HCT116 (cell line): ENCODE measurements around the gene CERS6. TPM values are rescaled to one million over a fixed set of nuclear protein-coding genes. Genes with fewer than 3 reads are reported as not detected.

Experiments
- ATAC-seq: fragments of 200-7000 bp; cut with Tn5 transposase; 2 replicates; pipeline ENCODE4 v1.9.1; 2020; ENCODE audit warnings: mild to moderate bottlenecking, moderate library complexity
- BruUV-seq: library from RNA; stranded (reverse); fragments of 400-500 nt; replicated peaks from 2 replicates; lab custom pipeline; 2021; lab: Mats Ljungman, UMichigan
- CTCF ChIA-PET: fragments of 300-600 bp; sonication (Branson Sonifier 250); formaldehyde crosslinking; loops from one replicate; lab custom pipeline; 2021; ENCODE audit warnings: antibody characterized with exemption; lab: Charles Lee
- POLR2A ChIA-PET: fragments of 300-600, 350-600 bp; sonication (Branson Sonifier 250); formaldehyde crosslinking; loops from one replicate; lab custom pipeline; 2021; ENCODE audit warnings: antibody characterized with exemption; lab: Charles Lee
- RAD21 ChIA-PET, 2 experiments: fragments of 300-600 bp; sonication (Branson Sonifier 250); formaldehyde crosslinking; loops; one replicate each; lab custom pipeline; 2023; ENCODE audit warnings: low total read pairs in 2 of 2; ENCODE audit not compliant: uncharacterized antibody in 2 of 2, unreplicated experiment in 2 of 2, low non-redundant PET in 1 of 2; lab: Charles Lee
- DNase-seq: peaks from one replicate; pipeline ENCODE4 v3.0.0-alpha.2; 2010; ENCODE audit warnings: low read depth, low spot score
- H2AFZ ChIP-seq: fragments of 200-600 bp; shearing (Covaris generic), sonication (generic); 2 replicates; pipeline ENCODE4 v1.6.1; 2017; ENCODE audit warnings: low read depth, mixed run types, mixed read lengths, antibody characterized with exemption, low read length; ENCODE audit not compliant: poor library complexity, severe bottlenecking
- H3K27ac ChIP-seq: 2 replicates; pipeline ENCODE4 v1.5.1; 2012; ENCODE audit warnings: low read depth, low read length
- H3K27me3 ChIP-seq: fragments of 200-600 bp; sonication (generic); 2 replicates; pipeline ENCODE4 v1.6.1; 2016; ENCODE audit warnings: mixed run types, low read length, mixed read lengths; ENCODE audit not compliant: insufficient read depth
- H3K36me3 ChIP-seq, 2 experiments: fragments of 200-500 bp in 1 of 2; fragments of 200-600 bp in 1 of 2; sonication (Bioruptor generic) in 1 of 2; sonication (generic) in 1 of 2; 2 replicates each; pipeline versions ENCODE4 v1.5.1 to v1.6.1; 2014 to 2016; ENCODE audit warnings: low read length in 2 of 2, inconsistent platforms in 1 of 2, mixed read lengths in 1 of 2, mixed run types in 1 of 2; ENCODE audit not compliant: insufficient read depth in 2 of 2, control insufficient read depth in 1 of 2
- H3K4me1 ChIP-seq, 2 experiments: fragments of 200-600 bp in 1 of 2; sonication (generic) in 1 of 2; 2 replicates each; pipeline versions ENCODE4 v1.5.1 to v1.6.1; 2012 to 2017; ENCODE audit warnings: low read length in 2 of 2, inconsistent platforms in 1 of 2, mild to moderate bottlenecking in 1 of 2, mixed read lengths in 1 of 2, mixed run types in 1 of 2, moderate library complexity in 1 of 2; ENCODE audit not compliant: insufficient read depth in 2 of 2, control insufficient read depth in 1 of 2
- H3K4me2 ChIP-seq: fragments of 200-600 bp; sonication (generic); 2 replicates; pipeline ENCODE4 v1.6.1; 2017; ENCODE audit warnings: mixed run types, low read length, mixed read lengths
- H3K4me3 ChIP-seq, 2 experiments: fragments of 200-600 bp in 1 of 2; sonication (generic) in 1 of 2; replicated peaks in 1 of 2; 2 replicates each; pipeline ENCODE4 v1.5.1; 2011 to 2016; ENCODE audit warnings: low read length in 2 of 2, control low read depth in 1 of 2, low read depth in 1 of 2, mild to moderate bottlenecking in 1 of 2, mixed read lengths in 1 of 2, mixed run types in 1 of 2
- H3K79me2 ChIP-seq: fragments of 200-600 bp; sonication (generic); 2 replicates; pipeline ENCODE4 v1.6.1; 2017; ENCODE audit warnings: mild to moderate bottlenecking, mixed run types, low read length, moderate library complexity, mixed read lengths; ENCODE audit not compliant: insufficient read depth
- H3K9ac ChIP-seq: fragments of 200-600 bp; sonication (generic); 2 replicates; pipeline ENCODE4 v1.6.1; 2016; ENCODE audit warnings: low read length, mixed read lengths
- H3K9me2 ChIP-seq: fragments of 200-600 bp; sonication (generic), shearing (Covaris generic); 2 replicates; pipeline ENCODE4 v1.6.1; 2017; ENCODE audit warnings: mixed run types, mild to moderate bottlenecking, moderate library complexity; ENCODE audit not compliant: insufficient read depth
- H3K9me3 ChIP-seq, 2 experiments: fragments of 200-500 bp in 1 of 2; fragments of 200-600 bp in 1 of 2; sonication (Bioruptor generic) in 1 of 2; sonication (generic) in 1 of 2; 2 replicates each; pipeline ENCODE4 v1.6.1; 2014 to 2017; ENCODE audit warnings: low read length in 2 of 2, mixed read lengths in 2 of 2, inconsistent platforms in 1 of 2, low read depth in 1 of 2, mild to moderate bottlenecking in 1 of 2, mixed run types in 1 of 2, moderate library complexity in 1 of 2; ENCODE audit not compliant: control insufficient read depth in 1 of 2, insufficient read depth in 1 of 2
- H4K20me1 ChIP-seq: fragments of 200-600 bp; sonication (generic), shearing (Covaris generic); 2 replicates; pipeline ENCODE4 v1.6.1; 2017; ENCODE audit warnings: mixed run types, mild to moderate bottlenecking, moderate library complexity; ENCODE audit not compliant: insufficient read depth
- CBX3 ChIP-seq: IDR thresholded peaks from 2 replicates; pipeline ENCODE4 v1.6.1; 2012; ENCODE audit warnings: low read depth
- CEBPB ChIP-seq: IDR thresholded peaks from 2 replicates; pipeline ENCODE4 v1.6.1; 2012; ENCODE audit warnings: low read depth
- EGR1 ChIP-seq: IDR thresholded peaks from 2 replicates; pipeline ENCODE4 v1.6.1; 2012; ENCODE audit warnings: low read depth
- ELF1 ChIP-seq: IDR thresholded peaks from 2 replicates; pipeline ENCODE4 v1.6.1; 2012; ENCODE audit warnings: low read depth, borderline replicate concordance
- EZH2phosphoT487 ChIP-seq: fragments of 200-600 bp; IDR thresholded peaks from 2 replicates; pipeline ENCODE4 v1.6.1; 2018; ENCODE audit warnings: antibody characterized with exemption, borderline replicate concordance
- FOSL1 ChIP-seq: IDR thresholded peaks from 2 replicates; pipeline ENCODE4 v1.6.1; 2012; ENCODE audit warnings: low read depth
- JUND ChIP-seq: IDR thresholded peaks from 2 replicates; pipeline ENCODE4 v1.6.1; 2012
- POLR2AphosphoS5 ChIP-seq: IDR thresholded peaks from 2 replicates; pipeline ENCODE4 v1.6.1; 2011; ENCODE audit warnings: mild to moderate bottlenecking, low read depth, low read length, moderate library complexity
- SIN3A ChIP-seq: IDR thresholded peaks from 2 replicates; pipeline ENCODE4 v1.6.1; 2012; ENCODE audit warnings: low read depth
- SP1 ChIP-seq: IDR thresholded peaks from 2 replicates; pipeline ENCODE4 v1.6.1; 2012; ENCODE audit warnings: low read depth
- SRF ChIP-seq: IDR thresholded peaks from 2 replicates; pipeline ENCODE4 v1.6.1; 2012; ENCODE audit warnings: low read depth
- TCF7L2 ChIP-seq: IDR thresholded peaks from 2 replicates; pipeline ENCODE4 v1.7.0; 2011; ENCODE audit warnings: borderline replicate concordance, inconsistent platforms; ENCODE audit not compliant: insufficient read depth, insufficient read length; ENCODE audit errors: extremely low read depth
- YY1 ChIP-seq: IDR thresholded peaks from 2 replicates; pipeline ENCODE4 v1.6.1; 2011; ENCODE audit warnings: low read length, low read depth, moderate library complexity, mild to moderate bottlenecking; ENCODE audit not compliant: insufficient replicate concordance; ENCODE audit errors: extremely low read depth
- ZFX ChIP-seq: fragments of 450-650 bp; IDR thresholded peaks from 2 replicates; pipeline ENCODE4 v1.6.1; 2017
- ZNF274 ChIP-seq: fragments of 200-500 bp; sonication (Bioruptor generic); IDR thresholded peaks from 2 replicates; pipeline ENCODE4 v1.6.1; 2014; ENCODE audit warnings: mild to moderate bottlenecking, low read depth, low read length, inconsistent platforms
- intact Hi-C: fragments of 100-400 bp; cut with micrococcal nuclease; formaldehyde crosslinking; loops from 2 replicates; pipeline ENCODE4 v1.10.0; 2022
- total RNA-seq: library from RNA; stranded (reverse); gene quantifications from one replicate; pipeline ENCODE4 v1.2.1, GENCODE V29; 2021; ENCODE audit not compliant: unreplicated experiment
- TF ChIP-seq, protein P1 (sequence below): IDR thresholded peaks from 2 replicates; pipeline ENCODE4 v1.6.1; 2012; ENCODE audit warnings: low read depth
- TF ChIP-seq, protein P2 (sequence below), 3 experiments: fragments of 200-600 bp in 1 of 3; sonication (generic) in 1 of 3; IDR thresholded peaks in 2 of 3; conservative IDR thresholded peaks in 1 of 3; 2 replicates each; pipeline ENCODE4 v1.5.1; 2012 to 2017; ENCODE audit warnings: low read depth in 2 of 3, low read length in 2 of 3, antibody characterized with exemption in 1 of 3, borderline replicate concordance in 1 of 3, control low read depth in 1 of 3, mild to moderate bottlenecking in 1 of 3, mixed read lengths in 1 of 3, mixed run types in 1 of 3, moderate library complexity in 1 of 3; ENCODE audit not compliant: insufficient read depth in 1 of 3
- TF ChIP-seq, protein P3 (sequence below): IDR thresholded peaks from 2 replicates; pipeline ENCODE4 v1.6.1; 2011; ENCODE audit warnings: mild to moderate bottlenecking, low read length, moderate library complexity; ENCODE audit not compliant: insufficient replicate concordance; ENCODE audit errors: extremely low read depth
- TF ChIP-seq, protein P4 (sequence below): IDR thresholded peaks from 2 replicates; pipeline ENCODE4 v1.6.1; 2012

Gene CERS6
- total RNA-seq, 1 experiment from 2014 or later = 37.0 TPM

DNA sequence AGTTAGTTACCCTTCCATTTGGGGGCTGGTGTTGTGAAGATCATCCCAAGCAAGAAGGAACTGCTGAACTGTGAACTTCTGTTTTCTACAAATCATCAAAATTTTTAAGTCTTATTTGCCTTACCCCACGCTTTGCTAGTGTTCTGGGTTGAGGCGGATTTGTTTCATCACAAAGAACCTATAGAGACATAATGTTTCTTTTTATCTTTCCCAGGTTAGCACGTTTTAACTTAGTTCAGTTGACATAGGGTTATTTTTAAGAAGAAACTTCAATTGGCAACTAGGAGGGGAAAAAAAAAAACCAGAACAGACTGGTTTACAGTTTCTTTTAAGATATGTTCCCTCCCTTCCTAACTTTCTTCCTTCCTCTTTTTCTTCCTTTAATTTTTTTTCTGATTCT, 31.1 kb upstream of the CERS6 start:
- CTCF ChIA-PET = no interaction called here
- intact Hi-C loops = no loop called here
- Histone ChIP-seq H3K4me3 (no peak overlapping the region), H3K27me3 (no peaks in the 10 kb centered on the region), H3K9me3 (no peaks in the 10 kb centered on the region), H3K4me1 (no peaks in the 10 kb centered on the region), H3K9ac (no peak overlapping the region), H3K4me2 (no peak overlapping the region), H4K20me1 (no peaks in the 10 kb centered on the region), H3K79me2 (no peaks in the 10 kb centered on the region), H2AFZ (no peak overlapping the region), H3K27ac (no peak overlapping the region), H3K9me2 (no peaks in the 10 kb centered on the region), H3K36me3 (no peaks in the 10 kb centered on the region)
- POLR2A ChIA-PET = no interaction called here
- ATAC-seq = no peak
- TF ChIP-seq ZNF274 (no peak), SP1 (no peak), TCF7L2 (no peak), CEBPB (no peak), EZH2phosphoT487 (no peak), EGR1 (no peak), POLR2AphosphoS5 (no peak), SRF (no peak), ZFX (no peak), SIN3A (no peak), CBX3 (no peak), ELF1 (no peak), JUND (no peak), YY1 (no peak), FOSL1 (no peak)
- TF ChIP-seq, protein P1, sequence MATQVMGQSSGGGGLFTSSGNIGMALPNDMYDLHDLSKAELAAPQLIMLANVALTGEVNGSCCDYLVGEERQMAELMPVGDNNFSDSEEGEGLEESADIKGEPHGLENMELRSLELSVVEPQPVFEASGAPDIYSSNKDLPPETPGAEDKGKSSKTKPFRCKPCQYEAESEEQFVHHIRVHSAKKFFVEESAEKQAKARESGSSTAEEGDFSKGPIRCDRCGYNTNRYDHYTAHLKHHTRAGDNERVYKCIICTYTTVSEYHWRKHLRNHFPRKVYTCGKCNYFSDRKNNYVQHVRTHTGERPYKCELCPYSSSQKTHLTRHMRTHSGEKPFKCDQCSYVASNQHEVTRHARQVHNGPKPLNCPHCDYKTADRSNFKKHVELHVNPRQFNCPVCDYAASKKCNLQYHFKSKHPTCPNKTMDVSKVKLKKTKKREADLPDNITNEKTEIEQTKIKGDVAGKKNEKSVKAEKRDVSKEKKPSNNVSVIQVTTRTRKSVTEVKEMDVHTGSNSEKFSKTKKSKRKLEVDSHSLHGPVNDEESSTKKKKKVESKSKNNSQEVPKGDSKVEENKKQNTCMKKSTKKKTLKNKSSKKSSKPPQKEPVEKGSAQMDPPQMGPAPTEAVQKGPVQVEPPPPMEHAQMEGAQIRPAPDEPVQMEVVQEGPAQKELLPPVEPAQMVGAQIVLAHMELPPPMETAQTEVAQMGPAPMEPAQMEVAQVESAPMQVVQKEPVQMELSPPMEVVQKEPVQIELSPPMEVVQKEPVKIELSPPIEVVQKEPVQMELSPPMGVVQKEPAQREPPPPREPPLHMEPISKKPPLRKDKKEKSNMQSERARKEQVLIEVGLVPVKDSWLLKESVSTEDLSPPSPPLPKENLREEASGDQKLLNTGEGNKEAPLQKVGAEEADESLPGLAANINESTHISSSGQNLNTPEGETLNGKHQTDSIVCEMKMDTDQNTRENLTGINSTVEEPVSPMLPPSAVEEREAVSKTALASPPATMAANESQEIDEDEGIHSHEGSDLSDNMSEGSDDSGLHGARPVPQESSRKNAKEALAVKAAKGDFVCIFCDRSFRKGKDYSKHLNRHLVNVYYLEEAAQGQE = no peak
- TF ChIP-seq, protein P2, sequence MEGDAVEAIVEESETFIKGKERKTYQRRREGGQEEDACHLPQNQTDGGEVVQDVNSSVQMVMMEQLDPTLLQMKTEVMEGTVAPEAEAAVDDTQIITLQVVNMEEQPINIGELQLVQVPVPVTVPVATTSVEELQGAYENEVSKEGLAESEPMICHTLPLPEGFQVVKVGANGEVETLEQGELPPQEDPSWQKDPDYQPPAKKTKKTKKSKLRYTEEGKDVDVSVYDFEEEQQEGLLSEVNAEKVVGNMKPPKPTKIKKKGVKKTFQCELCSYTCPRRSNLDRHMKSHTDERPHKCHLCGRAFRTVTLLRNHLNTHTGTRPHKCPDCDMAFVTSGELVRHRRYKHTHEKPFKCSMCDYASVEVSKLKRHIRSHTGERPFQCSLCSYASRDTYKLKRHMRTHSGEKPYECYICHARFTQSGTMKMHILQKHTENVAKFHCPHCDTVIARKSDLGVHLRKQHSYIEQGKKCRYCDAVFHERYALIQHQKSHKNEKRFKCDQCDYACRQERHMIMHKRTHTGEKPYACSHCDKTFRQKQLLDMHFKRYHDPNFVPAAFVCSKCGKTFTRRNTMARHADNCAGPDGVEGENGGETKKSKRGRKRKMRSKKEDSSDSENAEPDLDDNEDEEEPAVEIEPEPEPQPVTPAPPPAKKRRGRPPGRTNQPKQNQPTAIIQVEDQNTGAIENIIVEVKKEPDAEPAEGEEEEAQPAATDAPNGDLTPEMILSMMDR (IDR thresholded peaks at IDR 0.05 in 2 of 3, conservative IDR thresholded peaks at IDR 0.05 in 1 of 3; ENCODE audit: borderline replicate concordance in 1 of 3, insufficient read depth in 1 of 3, low read depth in 2 of 3, low read length in 2 of 3) = no peak
- TF ChIP-seq, protein P3, sequence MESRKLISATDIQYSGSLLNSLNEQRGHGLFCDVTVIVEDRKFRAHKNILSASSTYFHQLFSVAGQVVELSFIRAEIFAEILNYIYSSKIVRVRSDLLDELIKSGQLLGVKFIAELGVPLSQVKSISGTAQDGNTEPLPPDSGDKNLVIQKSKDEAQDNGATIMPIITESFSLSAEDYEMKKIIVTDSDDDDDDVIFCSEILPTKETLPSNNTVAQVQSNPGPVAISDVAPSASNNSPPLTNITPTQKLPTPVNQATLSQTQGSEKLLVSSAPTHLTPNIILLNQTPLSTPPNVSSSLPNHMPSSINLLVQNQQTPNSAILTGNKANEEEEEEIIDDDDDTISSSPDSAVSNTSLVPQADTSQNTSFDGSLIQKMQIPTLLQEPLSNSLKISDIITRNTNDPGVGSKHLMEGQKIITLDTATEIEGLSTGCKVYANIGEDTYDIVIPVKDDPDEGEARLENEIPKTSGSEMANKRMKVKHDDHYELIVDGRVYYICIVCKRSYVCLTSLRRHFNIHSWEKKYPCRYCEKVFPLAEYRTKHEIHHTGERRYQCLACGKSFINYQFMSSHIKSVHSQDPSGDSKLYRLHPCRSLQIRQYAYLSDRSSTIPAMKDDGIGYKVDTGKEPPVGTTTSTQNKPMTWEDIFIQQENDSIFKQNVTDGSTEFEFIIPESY = no peak
- TF ChIP-seq, protein P4, sequence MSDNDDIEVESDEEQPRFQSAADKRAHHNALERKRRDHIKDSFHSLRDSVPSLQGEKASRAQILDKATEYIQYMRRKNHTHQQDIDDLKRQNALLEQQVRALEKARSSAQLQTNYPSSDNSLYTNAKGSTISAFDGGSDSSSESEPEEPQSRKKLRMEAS = no peak
- RAD21 ChIA-PET = no interaction called here
- DNase-seq = no peak
- no TSS peak for BruUV-seq
